GM21526 (cell line): ENCODE measurements around the gene ADORA1.

ENCODE experiments used
- ATAC-seq: cut with Tn5 transposase; IDR thresholded peaks from one replicate; pipeline ENCODE4 v1.9.1; 2021; ENCODE audit warnings: moderate library complexity; ENCODE audit not compliant: unreplicated experiment, low FRiP score

ADORA1 gene

DNA sequence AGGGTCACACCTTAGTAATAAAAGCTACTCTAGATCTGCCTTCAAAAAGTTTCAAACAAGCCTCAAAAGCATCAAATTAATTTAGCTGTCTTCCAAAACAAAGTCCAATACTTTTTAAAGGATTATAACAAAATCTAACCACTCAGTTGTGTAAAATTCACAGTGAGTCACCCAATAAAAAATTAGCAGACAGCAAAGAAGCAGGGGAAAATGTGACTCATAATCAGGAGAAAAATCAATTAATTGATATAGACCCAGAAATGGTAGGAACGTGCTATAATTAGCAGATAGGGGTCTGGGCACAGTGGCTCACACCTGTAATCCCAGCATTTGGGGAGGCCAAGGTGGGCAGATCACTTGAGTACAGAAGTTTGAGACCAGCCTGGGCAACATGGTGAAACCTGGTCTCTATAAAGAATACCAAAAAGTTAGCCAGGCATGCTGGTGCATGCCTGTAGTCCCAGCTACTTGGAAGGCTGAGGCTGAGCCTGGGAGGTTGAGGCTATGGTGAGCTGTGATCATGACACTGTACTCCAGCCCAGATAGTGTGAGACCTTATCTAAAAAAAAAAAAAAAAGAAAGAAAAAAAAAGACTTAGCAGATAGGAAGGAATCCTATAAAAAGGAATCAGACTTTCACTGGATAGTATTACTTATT, 33.6 kb upstream of the ADORA1 start:
- no peak for ATAC-seq

DNA sequence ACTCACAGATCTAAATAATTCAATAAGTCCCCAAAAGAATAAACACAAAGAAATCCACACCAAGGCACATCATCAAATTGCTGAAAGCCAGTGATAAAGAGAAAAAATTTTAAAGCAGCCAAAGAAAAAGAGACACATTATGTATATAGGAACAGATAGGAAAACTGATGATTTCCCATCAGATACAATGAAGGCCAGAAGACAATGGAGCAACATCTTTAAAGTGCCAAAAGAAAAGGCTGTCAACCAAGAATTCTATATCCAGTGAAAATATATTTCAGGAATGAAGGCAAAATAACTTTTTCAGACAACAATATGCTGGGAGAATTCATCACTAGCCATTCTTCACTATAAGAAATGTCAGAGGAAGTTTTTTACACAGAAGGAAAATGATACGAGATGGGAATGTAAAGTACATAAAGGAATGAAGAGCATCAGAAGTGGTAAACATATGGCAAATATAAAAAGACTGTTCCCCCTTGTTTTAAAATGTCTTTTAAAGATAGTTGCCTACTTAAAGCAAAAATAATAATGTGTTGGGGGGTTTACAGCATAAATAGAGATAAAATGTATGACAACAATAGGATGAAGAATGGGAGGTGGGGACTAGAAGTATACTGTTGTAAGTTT, 32.4 kb upstream of the ADORA1 start:
- ATAC-seq: no peak

DNA sequence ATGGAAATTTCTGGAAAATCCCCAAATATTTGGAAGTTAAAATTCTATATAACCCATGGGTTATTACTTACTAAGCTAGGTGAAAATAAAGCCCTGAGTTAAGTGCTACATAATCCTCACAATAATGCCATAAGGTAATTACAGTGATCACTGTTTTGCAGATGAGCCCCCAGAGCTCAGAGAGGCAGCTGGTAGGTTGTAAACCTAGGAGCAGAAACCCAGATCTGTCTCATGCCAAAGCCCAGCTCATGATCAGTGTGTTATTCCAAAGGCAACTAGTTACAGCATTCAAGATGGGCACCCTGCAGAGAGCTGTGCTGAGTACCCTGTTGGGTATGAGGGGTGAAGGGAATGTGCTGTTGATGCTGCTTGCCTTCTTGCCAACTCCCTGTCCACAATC, 31.0 kb upstream of the ADORA1 start:
- no peak for ATAC-seq

DNA sequence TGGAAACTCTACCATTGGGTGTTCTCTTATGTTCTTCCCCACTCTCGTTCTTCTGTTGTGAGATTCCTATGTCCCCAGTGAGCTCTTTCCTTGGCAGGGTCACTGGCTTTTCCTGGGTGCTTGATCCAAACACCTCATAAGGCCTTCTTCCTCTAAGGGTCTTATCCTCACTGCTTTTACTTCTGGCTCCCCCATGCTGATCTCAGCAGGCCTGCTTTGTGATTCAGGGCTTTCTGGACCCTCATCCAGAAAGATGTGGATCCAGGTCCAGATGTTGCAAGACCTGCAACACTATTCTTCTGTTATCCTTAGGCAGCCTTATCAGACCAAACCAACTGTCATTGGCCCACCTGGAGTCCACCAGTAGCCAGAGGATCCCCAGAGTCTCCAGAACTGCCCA, 30.5 kb upstream of the ADORA1 start:
- no peak for ATAC-seq

DNA sequence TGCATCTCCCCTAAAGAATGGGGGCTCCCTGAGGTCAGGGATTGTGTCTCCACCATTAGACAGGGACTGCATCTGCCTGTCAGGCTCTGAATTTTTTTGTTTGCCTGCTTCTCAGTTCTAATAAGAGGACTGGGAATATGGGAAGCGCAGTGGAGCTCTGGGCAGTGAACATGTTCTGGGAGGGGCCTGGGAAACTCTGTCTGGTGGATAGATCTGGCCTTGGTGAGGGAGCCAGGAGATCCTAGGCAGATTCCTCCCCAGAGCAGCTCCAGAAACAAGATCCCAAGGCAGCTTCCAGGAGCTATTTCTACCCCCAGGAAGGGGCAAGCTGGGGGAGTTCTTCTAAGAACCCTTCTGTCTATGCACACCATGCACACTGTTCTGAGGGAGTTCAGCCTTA, 29.1 kb upstream of the ADORA1 start:
- ATAC-seq: no peak

DNA sequence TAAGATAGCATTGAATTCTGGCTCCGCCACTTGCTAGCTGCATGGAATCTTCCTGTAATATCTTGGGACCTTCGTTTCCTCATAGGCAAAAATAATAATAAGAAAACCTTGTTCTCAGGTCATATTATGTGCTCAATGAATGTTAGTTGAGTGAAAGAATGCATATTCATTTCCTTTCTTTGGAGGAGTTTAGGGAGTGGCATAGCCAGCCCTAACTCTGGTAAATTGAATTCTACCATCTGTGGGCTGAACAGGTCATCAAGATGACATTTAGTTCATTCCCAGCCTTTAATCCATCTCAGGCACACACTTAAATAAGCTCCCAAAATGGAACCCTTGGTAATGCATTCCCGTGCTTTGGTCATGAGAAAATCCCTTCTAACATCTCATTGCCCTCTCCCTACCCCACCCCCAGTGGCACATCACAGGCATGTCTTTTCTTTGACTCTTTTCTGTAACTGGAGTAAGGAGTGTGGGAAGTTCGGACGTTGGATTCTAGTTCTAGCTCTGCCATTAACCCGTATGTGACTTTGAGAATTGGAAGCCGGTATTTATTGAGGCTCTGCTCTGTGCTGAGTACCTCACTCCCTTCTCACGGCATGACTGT, 28.5 kb upstream of the ADORA1 start:
- ATAC-seq: no peak

DNA sequence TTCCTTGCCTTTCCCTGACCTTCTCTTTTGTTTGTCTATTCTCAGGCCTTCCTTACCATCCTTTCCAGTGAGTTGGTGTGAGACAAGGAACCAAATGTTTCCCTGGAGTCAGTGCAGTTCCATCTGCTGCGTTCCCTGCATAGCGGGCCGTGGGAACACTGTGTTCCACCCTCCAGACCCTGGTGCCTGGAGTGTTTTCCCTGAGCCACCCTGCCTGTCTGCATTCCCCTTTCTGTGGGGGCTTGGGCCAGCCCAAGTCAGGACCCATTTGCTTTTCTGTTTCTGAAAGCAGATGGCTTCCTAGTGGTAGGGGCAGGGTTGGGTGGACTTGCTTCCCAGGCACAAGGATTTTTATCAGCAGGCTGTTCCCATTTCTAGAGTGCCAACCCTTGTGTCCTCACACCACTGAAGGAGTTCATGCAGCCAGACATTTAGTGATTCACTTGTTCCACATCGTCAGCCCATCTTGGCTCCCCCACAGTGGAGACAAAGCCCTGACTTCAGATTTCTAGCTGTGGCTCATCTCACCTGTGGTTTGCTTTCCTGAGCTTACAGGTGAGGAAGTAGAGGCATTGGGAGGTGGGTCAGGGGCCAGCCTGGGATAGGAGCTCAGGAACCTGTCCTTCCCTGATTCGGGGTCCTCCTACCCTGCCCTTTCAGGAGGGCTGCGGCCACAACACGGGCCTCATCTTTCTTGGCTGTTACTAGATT, 27.6 kb upstream of the ADORA1 start:
- ATAC-seq: no peak

DNA sequence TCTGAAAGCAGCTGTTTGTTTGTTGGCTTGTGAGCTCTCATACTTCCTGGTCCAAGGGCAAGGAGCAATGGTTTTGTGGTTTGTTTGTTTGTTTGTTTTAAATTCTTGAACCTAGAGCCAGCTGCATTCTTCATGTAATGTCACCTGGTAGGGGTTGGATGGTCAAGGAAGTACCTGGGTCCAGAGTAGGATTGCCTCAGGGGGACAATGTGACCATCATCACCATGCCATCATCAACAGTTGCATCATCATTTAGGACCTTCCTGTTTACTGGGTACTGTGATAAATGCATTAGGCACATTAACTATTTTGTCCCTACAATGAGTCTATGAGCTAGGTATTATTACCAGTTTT, 27.0 kb upstream of the ADORA1 start:
- ATAC-seq: no peak

DNA sequence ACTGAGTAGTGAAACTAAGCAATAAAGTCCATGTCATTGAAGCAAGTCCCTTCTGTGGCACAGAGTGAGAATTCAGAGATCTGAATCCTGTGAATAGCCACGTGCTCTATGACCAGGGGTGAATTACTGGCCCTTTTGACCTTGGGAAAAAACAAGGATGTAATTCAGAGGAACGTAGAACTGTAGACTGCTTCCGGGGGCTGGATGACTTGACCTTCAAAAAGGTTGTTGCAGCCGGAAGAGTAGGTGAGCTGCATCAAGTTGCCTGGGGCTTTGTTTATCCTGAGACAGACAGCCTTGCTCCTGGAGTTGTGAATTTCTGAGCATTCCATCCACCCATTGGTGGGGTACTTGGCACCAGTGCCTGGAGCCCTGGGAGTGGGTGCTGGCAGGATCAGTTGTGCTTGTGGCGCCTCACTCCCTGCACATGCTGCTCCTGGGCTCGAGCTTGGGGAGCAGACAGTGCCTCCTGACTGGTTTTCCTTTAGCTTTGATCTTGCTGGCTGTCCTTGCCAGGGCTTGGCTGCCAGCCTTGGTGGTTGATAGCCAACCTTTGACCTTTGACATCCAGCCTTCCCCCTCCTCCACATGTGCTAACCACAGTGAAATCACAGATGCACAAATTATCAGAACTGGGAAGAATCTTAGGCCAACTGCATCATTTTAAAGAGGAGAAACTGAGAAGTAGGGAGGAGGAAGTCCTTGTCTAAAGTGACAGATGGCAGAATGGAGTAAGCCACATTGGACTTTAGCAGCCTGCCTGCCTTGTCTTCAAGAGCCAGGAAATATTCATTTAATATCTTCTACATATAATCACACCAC, 25.5 kb upstream of the ADORA1 start:
- no peak for ATAC-seq

DNA sequence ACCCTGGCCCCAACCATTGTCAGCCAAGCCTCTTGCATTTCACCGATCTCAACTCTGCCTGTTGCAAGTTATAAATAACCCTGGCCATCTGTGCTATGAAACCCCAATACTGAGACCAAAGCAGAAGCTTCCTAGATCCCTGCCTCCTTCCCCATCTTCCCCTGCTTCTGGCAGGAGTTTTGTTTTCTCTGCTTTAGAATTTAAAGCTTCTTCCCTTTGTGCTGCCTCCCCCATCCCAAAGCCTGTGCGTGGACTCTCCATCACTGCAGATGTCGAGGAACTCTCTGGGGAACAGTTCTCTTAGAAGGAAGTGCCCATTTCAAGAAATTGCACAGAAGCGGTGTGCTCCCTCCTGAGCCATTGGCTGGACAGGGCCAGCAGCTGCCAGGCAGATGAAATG, 24.3 kb upstream of the ADORA1 start:
- ATAC-seq: no peak

DNA sequence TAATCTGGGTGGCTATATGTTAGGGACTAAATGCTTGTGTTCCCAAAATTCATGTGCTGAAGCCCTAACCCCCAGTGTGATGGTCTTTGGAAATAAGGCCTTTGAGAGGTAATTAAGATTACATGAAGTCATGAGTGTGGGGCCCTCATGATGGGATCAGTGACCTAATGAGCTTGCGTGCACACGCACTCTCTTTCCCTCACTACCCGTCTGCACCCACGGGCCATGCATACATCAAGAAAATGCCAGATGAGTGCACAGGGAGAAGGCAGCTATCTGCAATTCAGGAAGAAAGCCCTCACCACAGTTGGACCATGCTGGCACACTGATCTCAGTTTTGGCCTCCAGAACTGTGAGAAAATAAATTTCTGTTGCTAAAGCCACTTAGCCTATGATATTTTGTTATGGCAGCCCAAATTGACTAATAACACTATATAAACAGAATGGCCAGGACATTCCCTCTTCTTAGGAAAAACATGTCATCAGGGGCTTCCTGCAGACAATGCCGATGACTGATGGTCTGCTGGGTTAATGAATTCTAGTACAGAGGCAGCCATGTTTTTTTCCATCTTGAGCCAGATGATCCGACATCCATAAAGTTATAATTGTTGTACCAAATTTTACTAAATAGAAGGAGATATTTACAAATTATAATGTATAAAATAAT, 23.6 kb upstream of the ADORA1 start:
- ATAC-seq: no peak

DNA sequence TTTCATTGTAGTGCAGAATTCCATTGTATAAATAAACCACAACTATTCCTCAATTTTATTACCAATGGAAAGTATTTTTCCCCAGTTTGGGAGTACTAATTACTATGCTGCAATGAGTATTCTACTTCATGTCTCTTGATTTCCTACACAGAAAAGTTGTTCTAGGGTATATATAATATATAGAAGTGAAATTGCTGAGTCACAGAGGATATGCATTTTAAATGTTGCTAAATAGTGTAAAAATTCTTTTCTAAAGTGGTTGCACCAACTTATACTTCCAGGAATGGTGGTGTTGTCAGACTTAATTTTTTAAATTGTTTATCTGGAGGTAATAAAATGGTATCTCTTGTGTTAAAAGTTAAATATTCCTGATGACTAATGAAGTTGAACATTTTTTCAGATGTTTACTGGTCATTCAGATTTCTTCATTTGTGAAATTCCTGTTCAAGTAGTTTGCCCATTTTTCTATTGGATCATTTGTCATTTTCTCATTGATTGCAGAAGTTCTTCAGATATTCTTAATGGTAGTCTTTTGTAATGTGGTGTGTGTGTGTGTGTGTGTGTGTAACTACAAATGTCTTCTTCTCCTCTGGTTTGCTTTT, 22.6 kb upstream of the ADORA1 start:
- ATAC-seq: no peak

DNA sequence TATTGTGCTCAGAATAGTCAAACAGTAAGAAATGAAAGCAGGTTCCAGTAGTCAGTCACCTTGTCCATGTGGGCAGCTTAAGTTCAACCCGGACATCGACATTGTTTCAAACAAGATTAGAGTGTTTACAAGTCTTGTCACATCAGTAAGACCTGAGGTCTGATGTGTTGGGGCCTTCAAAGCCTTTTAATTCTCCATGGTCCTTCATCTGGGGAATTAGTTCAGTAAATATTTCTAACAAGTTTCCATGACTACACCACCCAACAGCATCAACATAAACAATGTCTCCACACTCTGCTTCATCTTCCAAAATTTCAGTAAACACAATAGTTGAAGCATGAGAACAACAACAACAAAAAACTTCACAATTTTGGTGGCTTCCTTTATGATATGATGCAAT, 15.1 kb upstream of the ADORA1 start:
- ATAC-seq: no peak

DNA sequence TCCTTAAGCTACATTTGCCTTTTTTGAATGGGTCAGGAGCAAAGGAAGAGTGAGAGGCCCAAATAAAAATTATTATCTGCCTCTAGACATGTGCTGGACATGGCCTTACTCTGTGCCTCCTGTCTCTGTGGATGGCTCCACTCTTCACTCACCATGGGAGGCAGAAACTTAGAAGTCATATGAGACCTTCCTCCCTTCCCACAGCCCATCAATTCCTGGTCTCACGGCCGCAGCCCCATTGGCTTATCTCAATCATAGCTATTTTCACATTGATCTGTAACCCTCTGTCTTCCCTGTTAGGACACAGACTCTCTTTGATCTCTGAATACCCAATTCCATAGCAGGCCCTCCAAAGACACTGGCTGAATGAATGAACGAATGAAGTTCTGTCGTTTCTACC, 14.2 kb upstream of the ADORA1 start:
- ATAC-seq: no peak

DNA sequence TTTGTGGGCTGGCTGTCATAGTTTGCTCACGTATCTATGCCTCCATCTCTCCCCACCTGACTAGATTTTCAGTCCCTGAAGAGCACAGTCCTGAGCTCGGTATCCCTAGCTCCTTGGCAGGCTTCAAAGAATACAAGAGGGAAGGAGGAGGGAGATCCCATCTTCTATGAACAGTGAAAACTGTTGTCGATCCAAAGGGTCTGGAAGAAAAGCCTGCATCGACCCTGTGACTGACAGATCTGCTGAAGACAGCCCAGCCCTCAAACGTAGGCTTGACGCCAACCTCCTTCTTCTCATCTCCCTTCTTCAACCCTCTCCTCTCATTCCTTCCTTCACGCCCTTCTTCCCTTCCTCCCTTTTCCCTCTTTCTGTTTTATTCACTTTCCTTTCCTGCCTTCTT, 13.3 kb upstream of the ADORA1 start:
- ATAC-seq: no peak

DNA sequence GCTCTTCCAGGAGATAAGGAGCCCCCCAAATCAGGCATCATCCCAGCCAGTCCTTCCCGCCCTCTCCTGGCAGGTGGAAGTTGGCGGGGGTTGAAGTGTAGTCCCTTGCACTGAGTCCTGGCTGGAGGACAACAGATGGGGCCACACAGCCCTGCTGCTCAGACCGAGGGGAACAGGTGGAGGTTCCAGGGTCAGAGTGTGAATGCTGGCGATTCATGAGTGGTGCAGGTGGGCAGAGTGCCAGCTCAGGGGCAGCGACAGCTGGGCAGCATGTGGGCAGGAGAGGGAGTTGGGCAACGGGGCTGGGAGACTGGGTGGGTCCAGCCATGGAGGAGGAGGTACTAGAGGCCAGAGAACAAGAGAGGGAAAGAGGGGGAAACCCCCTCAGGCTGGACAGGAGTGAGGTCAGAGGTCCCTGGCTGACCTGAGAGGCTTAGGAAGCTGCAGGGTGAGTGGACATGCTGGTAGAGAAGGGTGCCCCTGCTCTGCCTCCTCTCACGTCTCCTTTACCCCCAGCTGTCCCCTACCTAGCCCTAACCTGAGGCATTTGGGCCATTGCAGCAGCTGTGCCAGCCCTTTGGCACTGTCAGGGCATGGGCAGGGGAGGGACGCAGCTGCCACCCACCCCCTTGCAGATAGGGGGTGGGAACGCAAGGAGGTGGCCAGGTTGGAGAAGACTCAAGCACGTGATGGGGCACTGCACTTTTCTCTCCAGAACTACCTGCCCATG, 11.3 kb upstream of the ADORA1 start:
- no peak for ATAC-seq

DNA sequence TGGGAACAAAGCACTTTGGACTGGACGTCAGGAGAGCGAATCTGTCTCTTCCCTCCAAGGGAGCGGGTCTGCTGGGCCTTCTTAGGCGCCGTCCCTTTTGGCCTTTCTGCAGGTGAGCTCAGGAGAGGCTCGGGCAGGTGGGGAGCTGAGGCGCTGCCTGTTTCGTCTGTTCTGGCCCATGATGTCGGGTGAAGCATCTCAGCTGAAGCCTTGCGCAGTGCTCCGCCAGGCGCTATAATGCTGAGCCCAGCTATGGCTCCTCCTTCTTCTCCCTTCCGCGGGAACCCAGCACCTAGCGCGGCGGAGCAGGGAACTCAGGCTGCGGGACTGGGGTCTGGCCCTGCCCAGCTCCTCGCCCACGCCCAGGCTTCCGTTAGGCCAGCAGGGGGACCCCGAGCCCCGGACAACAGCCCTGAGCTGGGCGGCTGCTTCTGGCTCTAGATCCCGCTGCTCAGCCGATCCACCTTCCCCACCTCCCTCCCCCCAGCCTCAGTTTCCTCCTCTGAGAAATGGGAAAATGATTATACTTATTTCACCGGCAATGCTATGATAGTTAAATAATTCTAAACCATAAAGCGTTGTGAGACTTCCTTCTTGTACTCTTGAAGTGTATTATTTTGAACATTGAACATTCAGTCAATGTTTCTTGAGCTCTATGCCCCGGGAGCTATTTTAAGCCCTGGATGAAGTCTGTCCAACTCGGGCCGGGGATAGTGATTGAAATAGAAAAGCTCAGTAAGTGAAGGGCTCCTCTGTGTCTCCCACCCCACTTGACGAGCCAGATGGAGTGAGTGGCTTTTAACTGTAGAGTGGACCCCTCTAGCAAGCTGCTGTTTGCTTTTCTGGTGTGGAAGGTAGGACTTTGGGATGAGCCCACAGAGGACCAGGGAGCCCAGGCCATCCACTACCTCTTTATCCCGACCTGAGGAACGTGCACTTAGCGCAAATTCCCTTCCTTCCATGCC, 9.6 kb upstream of the ADORA1 start:
- no peak for ATAC-seq
